Superior temporal gyrus (tissue), 1 donor: ENCODE results near the gene EIF4EBP3.

Source experiments
- DNase-seq: peaks from one replicate; pipeline ENCODE4 v3.0.0-alpha.2; 2016; ENCODE audit errors: extremely low spot score

The EIF4EBP3 gene

GRCh38 chr5:140557136-140557805 is 9.8 kb downstream of the EIF4EBP3 start, which contains the start of gene SRA1:
Gene SRA1, minus strand, starts transcription at chr5:140557473. Its CDS starts 21 bp downstream, at chr5:140557452.
- peak; percentile 95 for DNase-seq

GRCh38 chr5:140557965-140558364 is 10.5 kb downstream of the EIF4EBP3 start:
- DNase-seq: no peak

- no peak for DNase-seq
Observed at GRCh38 chr5:140558542-140558941, 11.1 kb downstream of the EIF4EBP3 start.

GRCh38 chr5:140560227-140560626 is 12.8 kb downstream of the EIF4EBP3 start:
- DNase-seq: no peak

DNA sequence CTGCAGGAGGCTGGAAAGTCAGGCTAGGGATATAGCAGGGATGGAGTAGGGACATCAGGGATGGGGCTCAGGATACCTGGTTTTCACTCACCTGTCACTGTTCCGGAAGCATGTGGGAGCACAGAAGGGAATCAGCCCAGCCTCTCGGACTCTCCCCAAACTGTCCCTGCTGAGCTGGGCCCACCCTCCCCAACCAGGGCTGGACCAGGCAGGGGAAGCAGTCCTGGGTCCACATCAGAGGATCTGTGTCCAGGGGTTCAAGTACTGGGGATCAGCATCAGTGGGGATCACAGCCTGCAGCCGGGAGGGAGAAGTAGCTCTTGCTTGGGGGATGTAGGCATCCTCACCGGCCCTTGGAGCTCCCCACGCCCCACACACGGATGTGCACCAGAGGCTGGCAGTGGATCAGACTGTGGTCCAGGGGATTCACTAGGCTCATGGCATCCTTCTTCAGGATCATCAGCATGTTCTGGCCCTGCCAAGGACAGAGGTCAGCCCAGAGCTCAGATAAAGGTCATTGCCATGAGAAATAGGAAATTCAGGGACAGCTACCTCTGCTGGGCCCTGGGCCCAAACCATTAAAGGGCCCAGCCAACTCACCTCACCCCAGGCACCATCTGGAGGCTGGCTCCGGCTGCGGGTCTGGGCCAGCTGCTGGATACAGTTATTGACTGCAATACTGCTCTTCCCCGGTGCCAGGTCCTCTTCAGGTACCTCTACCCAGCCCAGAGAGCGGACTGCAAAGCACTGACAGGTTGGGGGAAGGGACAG is 14.5 kb downstream of the EIF4EBP3 start:
- DNase-seq: no peak

GRCh38 chr5:140563596-140563995 is 16.1 kb downstream of the EIF4EBP3 start:
- no peak for DNase-seq

GRCh38 chr5:140564196-140565023 is 16.9 kb downstream of the EIF4EBP3 start, which contains the start of the genes APBB3 and SLC35A4:
Gene APBB3, minus strand, starts transcription at chr5:140564598. Its CDS starts 353 bp downstream, at chr5:140564245.
Gene SLC35A4, plus strand, starts transcription at chr5:140564828. Its CDS starts 2,342 bp downstream, at chr5:140567170.
- peak; percentile 99 for DNase-seq

- no peak for DNase-seq
Observed at GRCh38 chr5:140565024-140565779, 17.7 kb downstream of the EIF4EBP3 start.

DNA sequence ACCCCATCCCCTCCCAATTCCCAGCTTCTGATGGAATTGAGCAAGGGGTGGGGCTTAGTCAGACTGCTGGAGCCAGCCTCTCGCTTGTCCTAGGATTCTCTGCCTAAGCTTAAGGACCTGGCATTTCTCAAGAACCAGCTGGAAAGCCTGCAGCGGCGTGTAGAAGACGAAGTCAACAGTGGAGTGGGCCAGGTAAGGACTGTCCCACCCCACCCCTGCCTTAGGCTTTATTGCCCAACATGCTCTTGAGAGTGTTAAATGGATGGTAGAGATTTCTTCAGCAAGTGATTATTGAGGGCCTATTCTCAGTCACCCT is 18.3 kb downstream of the EIF4EBP3 start:
- DNase-seq: no peak

DNA sequence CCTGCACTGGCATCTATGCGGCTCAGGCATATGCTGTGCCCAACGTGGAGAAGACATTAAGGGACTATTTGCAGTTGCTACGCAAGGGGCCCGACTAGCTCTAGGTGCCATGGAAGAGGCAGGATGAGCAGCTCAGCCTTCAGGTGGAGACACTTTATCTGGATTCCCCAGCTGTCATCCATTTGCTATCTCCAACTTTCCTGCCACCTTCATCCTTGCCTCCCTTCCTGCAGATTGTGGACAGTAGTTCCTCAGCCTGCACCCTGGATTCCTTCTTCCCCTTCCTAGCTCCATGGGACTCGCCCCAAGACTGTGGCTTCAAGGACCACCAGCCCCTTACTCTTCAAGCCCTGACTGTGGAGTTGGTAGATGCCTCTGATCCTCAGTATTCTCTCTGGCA is 19.2 kb downstream of the EIF4EBP3 start:
- no peak for DNase-seq

GRCh38 chr5:140567136-140567818 is 19.8 kb downstream of the EIF4EBP3 start:
- no peak for DNase-seq

DNA sequence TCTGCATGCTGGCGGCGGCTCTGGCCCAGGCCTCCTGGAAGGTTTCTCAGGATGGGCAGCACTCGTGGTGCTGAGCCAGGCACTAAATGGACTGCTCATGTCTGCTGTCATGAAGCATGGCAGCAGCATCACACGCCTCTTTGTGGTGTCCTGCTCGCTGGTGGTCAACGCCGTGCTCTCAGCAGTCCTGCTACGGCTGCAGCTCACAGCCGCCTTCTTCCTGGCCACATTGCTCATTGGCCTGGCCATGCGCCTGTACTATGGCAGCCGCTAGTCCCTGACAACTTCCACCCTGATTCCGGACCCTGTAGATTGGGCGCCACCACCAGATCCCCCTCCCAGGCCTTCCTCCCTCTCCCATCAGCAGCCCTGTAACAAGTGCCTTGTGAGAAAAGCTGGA is 20.4 kb downstream of the EIF4EBP3 start:
- no peak for DNase-seq

- no peak for DNase-seq
Observed at GRCh38 chr5:140568443-140569063, 21.1 kb downstream of the EIF4EBP3 start.

DNA sequence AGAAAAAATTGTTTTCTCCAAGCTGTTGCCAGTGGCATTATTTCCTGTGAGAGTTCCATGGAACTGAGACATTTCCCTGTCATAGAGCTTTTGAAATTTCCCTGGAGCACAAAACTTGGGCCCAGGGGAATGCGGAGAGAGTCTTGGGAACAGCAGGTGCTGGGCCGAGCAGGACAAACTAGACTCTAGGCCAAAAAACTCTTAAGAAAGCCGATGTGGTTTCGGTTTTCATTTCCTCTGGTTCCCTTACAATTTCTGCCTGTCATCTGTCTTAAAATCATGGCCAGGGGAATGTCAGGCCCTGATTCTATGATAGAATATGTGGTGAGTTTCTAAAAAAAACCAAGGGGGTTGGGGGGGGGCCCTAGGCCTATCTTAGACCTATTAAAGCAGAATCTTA is 21.7 kb downstream of the EIF4EBP3 start:
- DNase-seq: no peak

DNA sequence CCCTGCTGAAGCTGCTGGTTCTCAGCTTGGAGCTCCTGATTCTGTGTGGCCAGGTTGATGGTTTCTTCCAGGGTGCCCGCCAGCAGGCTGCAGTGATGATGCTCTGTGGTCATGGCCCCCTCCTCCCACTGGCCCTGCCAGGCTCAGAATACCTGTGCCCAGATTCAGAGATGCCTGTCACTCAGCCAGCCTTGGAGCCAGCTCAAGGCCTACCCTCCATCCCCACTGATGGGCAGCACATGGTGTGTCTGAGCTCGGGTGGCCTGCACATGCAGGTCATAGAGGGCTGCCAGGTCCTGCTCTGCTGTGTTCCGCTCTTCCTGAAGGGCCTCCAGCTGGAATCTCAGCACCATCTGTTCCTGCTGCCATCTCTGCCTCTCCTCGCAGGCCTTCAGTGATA is 22.6 kb downstream of the EIF4EBP3 start:
- no peak for DNase-seq

GRCh38 chr5:140570488-140570887 is 23.0 kb downstream of the EIF4EBP3 start:
- DNase-seq: no peak

GRCh38 chr5:140571105-140571504 is 23.6 kb downstream of the EIF4EBP3 start:
- no peak for DNase-seq

- DNase-seq: no peak
Observed at GRCh38 chr5:140573683-140574082, 26.2 kb downstream of the EIF4EBP3 start.

DNA sequence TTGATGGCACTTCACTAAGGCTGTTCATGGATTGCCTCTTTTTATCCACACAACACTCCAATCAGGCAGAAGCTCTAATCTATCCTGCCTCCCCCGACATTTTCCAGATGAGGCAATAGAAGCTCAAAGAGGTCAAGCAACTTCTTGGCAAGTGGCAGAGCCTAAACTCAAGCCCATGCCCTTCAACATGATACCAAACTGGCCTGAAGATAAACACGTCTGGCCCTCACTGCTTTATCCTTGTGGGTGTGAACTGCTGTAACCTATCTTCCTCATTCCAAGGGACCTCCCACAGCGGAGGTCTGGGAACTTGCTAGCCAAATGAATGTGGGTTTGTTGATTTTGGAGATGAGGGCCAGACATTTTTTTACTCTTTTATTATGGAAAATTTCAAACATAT is 26.7 kb downstream of the EIF4EBP3 start:
- no peak for DNase-seq

DNA sequence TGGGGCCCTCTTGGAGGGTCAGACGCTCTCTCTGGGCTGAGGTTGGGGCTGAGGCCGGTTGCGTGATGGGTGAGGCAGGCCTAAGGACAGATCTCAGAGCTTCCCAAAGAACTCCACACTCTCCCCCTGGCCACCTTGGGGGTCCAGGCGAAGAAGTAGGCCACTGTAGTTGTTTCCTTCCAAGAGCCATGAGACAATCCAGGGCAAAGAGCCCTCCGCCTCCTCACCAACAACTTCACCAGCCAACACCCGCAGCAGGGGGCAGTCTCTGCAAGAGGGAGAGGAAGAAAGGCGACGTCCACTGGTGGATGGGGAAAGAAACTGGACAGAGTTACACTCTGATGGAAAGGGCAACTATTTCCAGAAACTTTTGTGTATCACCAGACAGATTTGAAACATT is 27.8 kb downstream of the EIF4EBP3 start:
- DNase-seq: no peak
